ENCODE results near the gene OR13J1. TPM values are rescaled to one million over a fixed set of nuclear protein-coding genes. Genes with fewer than 3 reads are reported as not detected.

Gene OR13J1
- polyA plus RNA-seq, 4 donors, result 0.19 TPM; not detected in 3

DNA sequence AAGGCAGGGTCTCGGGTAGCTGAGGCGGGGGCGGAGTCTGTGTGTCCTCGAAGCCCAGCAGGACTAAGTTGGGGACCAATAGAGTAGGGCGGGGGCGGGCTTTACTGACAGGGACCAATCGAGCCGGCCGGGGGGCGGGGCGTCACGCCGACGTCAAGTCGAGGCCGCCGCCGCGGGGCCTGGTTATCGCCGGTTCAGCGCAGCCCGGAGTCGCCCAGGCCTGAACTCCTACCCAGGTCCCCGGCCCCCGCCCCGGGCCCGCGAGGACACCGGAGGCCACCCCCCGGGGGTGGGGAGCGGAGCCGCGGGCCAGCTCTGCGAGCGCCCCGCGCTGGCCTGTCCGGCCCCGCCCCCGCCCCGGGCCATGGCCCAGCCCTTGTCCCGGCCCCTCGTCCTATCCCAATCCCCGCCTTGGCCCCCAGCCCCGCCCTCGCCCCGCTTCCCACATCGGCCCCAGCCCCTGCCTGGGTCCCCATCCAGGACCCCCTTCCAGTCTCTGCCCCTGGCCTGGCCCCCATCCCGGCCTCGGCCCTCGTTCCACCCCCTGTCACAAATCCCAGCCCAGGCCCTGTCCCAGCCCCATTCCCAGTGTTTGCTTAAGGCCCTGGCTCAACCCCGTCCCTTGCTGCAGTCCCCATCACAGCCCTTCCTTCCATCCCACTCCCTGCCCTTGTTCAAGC is 41.0 kb downstream of the OR13J1 start, which contains the start of gene TMEM8B:
TMEM8B (plus strand) TSS at position 145 of the 680 bp plus-strand sequence; CDS start at position 365, 220 bp downstream.
- peak; percentile 93 to 98 for DNase-seq
- peak within 1 kb of the TSS; percentile 62 to 72 (median 68) for H3K4me3 ChIP-seq (ENCODE audit: low read depth in 1 of 3, low read length in 3 of 3)
- no peaks in the 10 kb centered on the region for H3K27me3 ChIP-seq (ENCODE audit: control insufficient read depth in 3 of 3, insufficient read depth in 3 of 3, low read length in 3 of 3)
- H3K27ac ChIP-seq (ENCODE audit: low read depth in 1 of 3, low read length in 2 of 3), result peak within 1 kb of the TSS; percentile 66 to 95 (median 82)
- no peaks in the 10 kb centered on the region for H3K9me3 ChIP-seq (ENCODE audit: control insufficient read depth in 2 of 2, insufficient read depth in 1 of 2, low read depth in 1 of 2, low read length in 1 of 2)
- WGBS, 3 donors, result 0 to 2% (median 1%) methylated on average over 21 to 53 of the region's 53 CpGs
- H3K4me1 ChIP-seq (ENCODE audit: control insufficient read depth in 3 of 3, insufficient read depth in 2 of 3, low read depth in 1 of 3, low read length in 2 of 3), result peaks cover 1 to 51% (median 2%) of the 10 kb centered on the region in 3 donors
- H3K36me3 ChIP-seq (ENCODE audit: control insufficient read depth in 3 of 3, insufficient read depth in 2 of 3, low read depth in 1 of 3, low read length in 3 of 3), result peaks cover 0 to 11% (median 0%) of the 10 kb centered on the region in 3 donors
- FAIRE-seq, result no peak

DNA sequence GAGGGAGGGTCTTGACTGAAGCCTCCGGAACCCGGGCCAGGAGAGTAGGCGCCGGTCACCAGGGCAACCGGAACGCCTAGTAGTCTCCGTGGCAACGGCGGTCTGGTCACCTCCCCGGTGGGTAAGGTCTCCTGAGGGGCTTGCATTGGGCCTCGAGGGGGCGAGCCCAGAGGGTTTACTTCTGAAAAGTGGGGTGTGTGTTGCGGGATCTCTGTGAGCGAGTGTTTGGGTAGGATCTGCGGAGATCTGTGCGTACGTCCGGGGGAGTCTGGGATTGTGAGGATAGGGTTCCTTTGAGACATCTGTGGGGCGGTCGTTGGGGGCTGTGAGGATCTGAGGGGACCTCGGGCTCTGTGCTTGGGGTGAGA is 41.5 kb downstream of the OR13J1 start, which contains the start of gene FAM221B:
FAM221B (minus strand) TSS at position 17 of the 368 bp plus-strand sequence. CDS start 2,571 bp downstream, outside the sequence.
- FAIRE-seq (no peak), DNase-seq (no peak)
- H3K9me3 ChIP-seq (ENCODE audit: control insufficient read depth in 2 of 2, insufficient read depth in 1 of 2, low read depth in 1 of 2, low read length in 1 of 2), result no peaks in the 10 kb centered on the region
- H3K4me1 ChIP-seq (ENCODE audit: control insufficient read depth in 3 of 3, insufficient read depth in 2 of 3, low read depth in 1 of 3, low read length in 2 of 3), result peaks cover 0 to 46% (median 1%) of the 10 kb centered on the region in 3 donors
- H3K36me3 ChIP-seq (ENCODE audit: control insufficient read depth in 3 of 3, insufficient read depth in 2 of 3, low read depth in 1 of 3, low read length in 3 of 3), result peaks cover 0 to 10% (median 0%) of the 10 kb centered on the region in 3 donors
- H3K4me3 ChIP-seq (ENCODE audit: low read depth in 1 of 3, low read length in 3 of 3), result peak within 1 kb of the TSS; percentile 62 to 72 (median 68)
- H3K27ac ChIP-seq (ENCODE audit: low read depth in 1 of 3, low read length in 2 of 3), result peak within 1 kb of the TSS; percentile 66 to 95 (median 82)
- 0 to 1% (median 0%) methylated on average over 20 to 21 of the region's 21 CpGs for WGBS, 3 donors
- no peaks in the 10 kb centered on the region for H3K27me3 ChIP-seq (ENCODE audit: control insufficient read depth in 3 of 3, insufficient read depth in 3 of 3, low read length in 3 of 3)

DNA sequence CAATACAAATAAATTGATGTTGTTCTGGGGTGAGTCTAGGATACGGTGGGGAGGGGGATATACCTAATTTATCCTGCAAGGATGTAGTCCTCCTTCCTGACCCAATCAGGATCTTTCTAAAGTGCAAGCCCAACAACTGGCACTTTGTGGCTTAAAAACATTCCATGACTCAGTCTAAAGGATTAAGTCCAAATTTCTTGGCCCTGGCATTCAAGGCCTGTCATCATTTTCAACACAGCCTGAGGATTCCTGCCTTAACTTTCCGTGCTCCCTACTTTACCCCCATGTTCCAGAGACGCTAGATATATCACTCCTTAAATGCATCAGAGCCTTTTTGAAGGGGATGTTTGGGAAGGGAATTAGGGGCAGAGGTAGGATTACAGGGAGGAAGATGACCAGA is 42.7 kb downstream of the OR13J1 start:
- H3K4me3 ChIP-seq (ENCODE audit: low read depth in 1 of 3, low read length in 3 of 3), result no peak overlapping the region
- H3K4me1 ChIP-seq (ENCODE audit: control insufficient read depth in 3 of 3, insufficient read depth in 2 of 3, low read depth in 1 of 3, low read length in 2 of 3), result peaks cover 0 to 34% (median 0%) of the 10 kb centered on the region in 3 donors
- WGBS, 3 donors, result 82 to 96% (median 83%) methylated on average over 3 of the region's 3 CpGs
- FAIRE-seq (no peak), DNase-seq (no peak)
- no peaks in the 10 kb centered on the region for H3K27me3 ChIP-seq (ENCODE audit: control insufficient read depth in 3 of 3, insufficient read depth in 3 of 3, low read length in 3 of 3)
- no peaks in the 10 kb centered on the region for H3K9me3 ChIP-seq (ENCODE audit: control insufficient read depth in 2 of 2, insufficient read depth in 1 of 2, low read depth in 1 of 2, low read length in 1 of 2)
- H3K36me3 ChIP-seq (ENCODE audit: control insufficient read depth in 3 of 3, insufficient read depth in 2 of 3, low read depth in 1 of 3, low read length in 3 of 3), result peaks cover 0 to 3% (median 0%) of the 10 kb centered on the region in 3 donors
- no peak overlapping the region for H3K27ac ChIP-seq (ENCODE audit: low read depth in 1 of 3, low read length in 2 of 3)

DNA sequence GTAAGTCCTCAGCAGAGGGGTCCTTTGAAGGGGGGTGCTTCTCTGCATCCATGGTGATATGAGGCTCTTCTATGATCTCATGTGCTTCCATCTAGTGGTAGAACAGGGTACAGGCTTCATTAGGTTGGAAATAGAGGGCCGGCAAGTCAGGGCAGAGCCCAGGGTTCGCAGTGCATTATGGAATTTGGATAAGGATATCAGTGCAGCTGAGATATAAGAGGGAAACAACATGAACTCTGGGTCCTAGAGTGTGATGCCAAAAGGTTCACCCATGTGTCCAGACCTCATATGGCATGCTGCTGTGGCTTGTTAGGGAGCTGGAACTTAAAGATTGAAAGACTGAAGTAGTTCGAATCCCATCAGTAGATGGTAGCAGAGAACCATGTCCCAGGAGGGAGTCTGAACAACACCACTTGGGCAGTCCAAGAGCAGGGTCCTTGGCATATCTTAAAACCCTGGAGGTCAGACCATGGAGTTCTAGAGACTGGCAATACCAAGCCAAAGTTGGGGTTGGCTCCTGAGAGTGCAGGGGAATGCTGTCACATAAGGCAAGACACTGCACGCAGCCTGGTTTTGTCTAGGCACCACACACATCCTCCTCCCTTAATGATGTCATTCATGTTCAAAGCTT is 44.0 kb downstream of the OR13J1 start:
- FAIRE-seq (no peak), DNase-seq (peak; percentile 74 to 82)
- no peak overlapping the region for H3K27ac ChIP-seq (ENCODE audit: low read depth in 1 of 3, low read length in 2 of 3)
- no peak overlapping the region for H3K4me3 ChIP-seq (ENCODE audit: low read depth in 1 of 3, low read length in 3 of 3)
- no peaks in the 10 kb centered on the region for H3K9me3 ChIP-seq (ENCODE audit: control insufficient read depth in 2 of 2, insufficient read depth in 1 of 2, low read depth in 1 of 2, low read length in 1 of 2)
- peaks cover 0 to 21% (median 0%) of the 10 kb centered on the region in 3 donors for H3K4me1 ChIP-seq (ENCODE audit: control insufficient read depth in 3 of 3, insufficient read depth in 2 of 3, low read depth in 1 of 3, low read length in 2 of 3)
- H3K36me3 ChIP-seq (ENCODE audit: control insufficient read depth in 3 of 3, insufficient read depth in 2 of 3, low read depth in 1 of 3, low read length in 3 of 3), result no peaks in the 10 kb centered on the region
- H3K27me3 ChIP-seq (ENCODE audit: control insufficient read depth in 3 of 3, insufficient read depth in 3 of 3, low read length in 3 of 3), result no peaks in the 10 kb centered on the region
- 33 to 39% (median 38%) methylated on average over 4 of the region's 4 CpGs for WGBS, 3 donors

DNA sequence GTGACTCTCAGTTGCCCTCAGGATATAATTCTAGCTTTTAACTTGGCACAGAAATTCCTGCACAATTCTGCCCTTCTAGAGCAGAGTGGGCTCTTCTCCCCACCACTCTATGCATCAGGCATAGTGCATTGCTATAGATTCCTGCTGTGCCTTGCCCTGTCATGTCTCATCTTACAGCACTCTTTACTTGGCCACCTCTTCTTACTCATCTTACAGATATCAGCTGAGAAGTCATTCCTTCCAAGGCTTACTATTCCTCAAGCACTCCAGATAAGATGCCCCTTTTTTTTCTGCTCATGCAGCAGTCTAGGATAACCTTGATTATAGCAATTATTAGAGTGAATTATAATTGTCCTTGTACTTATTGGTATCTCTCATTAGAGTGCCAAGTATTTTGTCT is 47.3 kb downstream of the OR13J1 start:
- Histone ChIP-seq H3K27me3 (ENCODE audit: control insufficient read depth in 3 of 3, insufficient read depth in 3 of 3, low read length in 3 of 3) (no peaks in the 10 kb centered on the region), H3K9me3 (ENCODE audit: control insufficient read depth in 2 of 2, insufficient read depth in 1 of 2, low read depth in 1 of 2, low read length in 1 of 2) (no peaks in the 10 kb centered on the region), H3K36me3 (ENCODE audit: control insufficient read depth in 3 of 3, insufficient read depth in 2 of 3, low read depth in 1 of 3, low read length in 3 of 3) (no peaks in the 10 kb centered on the region), H3K4me1 (ENCODE audit: control insufficient read depth in 3 of 3, insufficient read depth in 2 of 3, low read depth in 1 of 3, low read length in 2 of 3) (no peaks in the 10 kb centered on the region), H3K4me3 (ENCODE audit: low read depth in 1 of 3, low read length in 3 of 3) (no peak overlapping the region), H3K27ac (ENCODE audit: low read depth in 1 of 3, low read length in 2 of 3) (no peak overlapping the region)
- DNase-seq (no peak), FAIRE-seq (no peak)

DNA sequence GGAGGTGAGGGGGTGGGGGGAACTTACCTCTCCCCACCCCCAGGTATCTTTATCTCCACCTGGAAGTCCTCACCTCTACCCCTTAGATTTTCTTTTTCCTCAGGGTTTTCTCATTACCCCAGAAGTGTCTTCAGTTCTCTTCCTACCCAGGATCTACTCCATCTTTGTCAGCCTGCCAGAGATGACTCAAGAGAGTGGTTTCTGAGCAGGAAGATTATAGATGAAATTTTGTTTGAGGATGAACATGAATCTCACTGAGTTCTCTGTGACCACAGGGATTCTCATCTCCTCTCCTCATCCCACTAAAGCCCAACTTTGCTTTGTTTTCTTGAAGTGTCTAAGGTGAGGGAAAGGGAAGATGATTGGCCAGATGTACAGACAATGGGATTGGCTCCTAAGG is 50.1 kb downstream of the OR13J1 start:
- DNase-seq, result no peak
- H3K27ac ChIP-seq (ENCODE audit: low read depth in 1 of 3, low read length in 2 of 3), result no peak overlapping the region
- H3K36me3 ChIP-seq (ENCODE audit: control insufficient read depth in 3 of 3, insufficient read depth in 2 of 3, low read depth in 1 of 3, low read length in 3 of 3), result no peaks in the 10 kb centered on the region
- H3K4me3 ChIP-seq (ENCODE audit: low read depth in 1 of 3, low read length in 3 of 3), result no peak overlapping the region
- no peak for FAIRE-seq
- no peaks in the 10 kb centered on the region for H3K9me3 ChIP-seq (ENCODE audit: control insufficient read depth in 2 of 2, insufficient read depth in 1 of 2, low read depth in 1 of 2, low read length in 1 of 2)
- H3K4me1 ChIP-seq (ENCODE audit: control insufficient read depth in 3 of 3, insufficient read depth in 2 of 3, low read depth in 1 of 3, low read length in 2 of 3), result no peaks in the 10 kb centered on the region
- H3K27me3 ChIP-seq (ENCODE audit: control insufficient read depth in 3 of 3, insufficient read depth in 3 of 3, low read length in 3 of 3), result no peaks in the 10 kb centered on the region

Other genes with a start within 250 kb of the OR13J1 start
- gene SIT1, start 219.5 kb downstream of the OR13J1 start, polyA plus RNA-seq, result 1 to 10 TPM in 3 of 4 donors, under 1 TPM in 1; 0.89 to 5.9 (median 1.4) TPM
- gene RMRP, start 212.4 kb downstream of the OR13J1 start, polyA plus RNA-seq, result 100 to 1,000 TPM in 1 of 4 donors, not detected in 3; 269 TPM
- gene CCDC107, start 212.1 kb downstream of the OR13J1 start, polyA plus RNA-seq, result 10 to 100 TPM; 10.6 to 49.0 (median 27.3) TPM
- 1 to 10 TPM in 2 of 4 donors, under 1 TPM in 2; 0.54 to 8.7 (median 3.3) TPM for gene ARHGEF39, start 205.2 kb downstream of the OR13J1 start, polyA plus RNA-seq
- gene CA9, start 196.5 kb downstream of the OR13J1 start, polyA plus RNA-seq, result 100 to 1,000 TPM in 1 of 4 donors, 1 to 10 TPM in 2, under 1 TPM in 1; 0.09 to 172 (median 4.4) TPM
- 100 to 1,000 TPM in 1 of 4 donors, 10 to 100 TPM in 3; 23.0 to 253 (median 81.2) TPM for gene TPM2, start 180.5 kb downstream of the OR13J1 start, polyA plus RNA-seq
- gene TLN1, start 138.2 kb downstream of the OR13J1 start, polyA plus RNA-seq, result 100 to 1,000 TPM in 1 of 4 donors, 10 to 100 TPM in 3; 82.1 to 103 (median 88.5) TPM
- 10 to 100 TPM; 22.3 to 31.2 (median 27.7) TPM for gene CREB3, start 137.7 kb downstream of the OR13J1 start, polyA plus RNA-seq
- gene GBA2, start 121.2 kb downstream of the OR13J1 start, polyA plus RNA-seq, result 100 to 1,000 TPM in 3 of 4 donors, 10 to 100 TPM in 1; 63.4 to 176 (median 136) TPM
- gene RGP1, start 121.1 kb downstream of the OR13J1 start, polyA plus RNA-seq, result 10 to 100 TPM in 3 of 4 donors, 1 to 10 TPM in 1; 8.1 to 20.9 (median 15.4) TPM
- under 1 TPM in 2 of 4 donors, not detected in 2; 0.18 to 0.52 TPM for gene MSMP, start 116.1 kb downstream of the OR13J1 start, polyA plus RNA-seq
- gene NPR2, start 78.8 kb downstream of the OR13J1 start, polyA plus RNA-seq, result 10 to 100 TPM in 1 of 4 donors, 1 to 10 TPM in 2, under 1 TPM in 1; 0.89 to 12.0 (median 4.9) TPM
- gene SPAG8, start 58.1 kb downstream of the OR13J1 start, polyA plus RNA-seq, result under 1 TPM in 2 of 4 donors, not detected in 2; 0.49 to 0.72 TPM
- gene HINT2, start 55.4 kb downstream of the OR13J1 start, polyA plus RNA-seq, result 100 to 1,000 TPM in 2 of 4 donors, 10 to 100 TPM in 2; 34.4 to 138 (median 93.9) TPM
- under 1 TPM in 1 of 4 donors, not detected in 3; 0.09 TPM for gene FAM221B, start 41.7 kb downstream of the OR13J1 start, polyA plus RNA-seq
- 10 to 100 TPM in 1 of 4 donors, 1 to 10 TPM in 2, under 1 TPM in 1; 0.89 to 35.9 (median 4.5) TPM for gene TMEM8B, start 41.2 kb downstream of the OR13J1 start, polyA plus RNA-seq
- gene HRCT1, start 35.8 kb upstream of the OR13J1 start, polyA plus RNA-seq, result 10 to 100 TPM in 1 of 4 donors, 1 to 10 TPM in 3; 1.8 to 17.8 (median 7.5) TPM
- under 1 TPM; 0.45 to 0.81 (median 0.54) TPM for gene SPAAR, start 39.1 kb upstream of the OR13J1 start, polyA plus RNA-seq
- gene OR2S2, start 87.8 kb upstream of the OR13J1 start, polyA plus RNA-seq, result under 1 TPM in 1 of 4 donors, not detected in 3; 0.06 TPM
- 1 to 10 TPM in 2 of 4 donors, under 1 TPM in 1, not detected in 1; 0.81 to 5.0 (median 4.7) TPM for gene RECK, start 166.5 kb upstream of the OR13J1 start, polyA plus RNA-seq

Measured in small intestine (tissue), 7 donors.